Type B pancreatic cell (in vitro differentiated cells): ENCODE data around the gene HECA. TPM values are rescaled to one million over a fixed set of nuclear protein-coding genes. Genes with fewer than 3 reads are reported as not detected.
"Not testable (repeated sequence)": the region's sequence is repeated elsewhere in the genome, so short reads cannot be mapped to it uniquely, and the experiment has no call there.

ENCODE experiments used
- DNase-seq: peaks from one replicate; pipeline ENCODE4 v3.0.0; 2021; ENCODE audit warnings: mixed read lengths; ENCODE audit not compliant: unreplicated experiment; ENCODE audit errors: extremely low spot score
- H3K27ac Mint-ChIP-seq: 2 replicates; pipeline ENCODE4 v1.8.0; 2021; ENCODE audit warnings: mild to moderate bottlenecking, mixed read lengths
- H3K27me3 Mint-ChIP-seq: 2 replicates; pipeline ENCODE4 v1.8.0; 2021; ENCODE audit warnings: mixed read lengths
- H3K36me3 Mint-ChIP-seq: 2 replicates; pipeline ENCODE4 v1.8.0; 2021; ENCODE audit warnings: mixed read lengths
- H3K4me1 Mint-ChIP-seq: one replicate; pipeline ENCODE4 v1.8.0; 2021; ENCODE audit warnings: mixed read lengths; ENCODE audit not compliant: unreplicated experiment
- H3K4me3 Mint-ChIP-seq: 2 replicates; pipeline ENCODE4 v1.8.0; 2021; ENCODE audit warnings: mild to moderate bottlenecking, mixed read lengths
- H3K9me3 Mint-ChIP-seq: 2 replicates; pipeline ENCODE4 v1.8.0; 2021; ENCODE audit warnings: mixed read lengths
- total RNA-seq: library from RNA; stranded (reverse); gene quantifications from 2 replicates; pipeline ENCODE4 v1.2.1, GENCODE V29; 2021; ENCODE audit warnings: low replicate concordance
- TF ChIP-seq, protein P1 (sequence below): fragments of 200-600 bp; sonication (generic); conservative IDR thresholded peaks from 2 replicates; pipeline ENCODE4 v1.5.0; 2021; ENCODE audit warnings: antibody characterized with exemption, mild to moderate bottlenecking

Gene HECA
- total RNA-seq, 1 donor from 2014 or later, result 17.8 TPM

DNA sequence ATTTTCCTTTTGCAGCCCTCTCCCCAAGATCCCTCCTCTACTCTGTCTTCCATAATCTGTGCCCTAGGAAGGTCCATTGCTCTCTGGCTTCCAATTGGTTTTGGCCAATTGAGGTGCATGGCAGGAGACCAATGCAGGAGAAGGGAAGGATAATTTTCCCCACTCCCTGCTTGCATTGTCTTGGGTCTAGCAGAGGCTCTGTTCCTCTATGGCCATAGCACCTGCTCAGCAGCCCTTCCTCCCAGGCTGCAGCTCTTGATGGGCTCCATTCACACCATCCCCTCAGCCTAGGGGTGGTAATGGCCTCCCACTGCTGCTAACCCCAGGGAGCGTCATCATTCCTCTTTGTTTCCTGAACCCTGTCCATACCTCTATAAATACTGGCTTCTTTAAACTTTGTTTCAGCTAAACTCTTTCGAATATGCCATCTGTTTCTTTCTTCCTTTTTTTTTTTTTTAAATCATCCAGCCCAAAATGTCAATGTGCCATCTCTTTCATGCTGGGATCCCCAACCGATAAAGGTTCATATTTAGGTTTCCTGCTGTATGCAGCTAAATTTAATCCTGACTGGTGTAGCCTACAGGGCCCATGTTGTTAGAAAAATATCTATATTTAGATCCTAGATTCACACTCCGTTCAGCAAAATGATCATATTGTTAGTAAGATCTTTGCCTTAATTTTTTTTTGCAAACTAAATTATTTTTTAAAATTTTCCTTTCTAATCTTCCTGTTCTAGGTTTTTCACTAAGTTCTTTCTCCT lies 63.8 kb downstream of the HECA start:
- no peaks in the 10 kb centered on the region for H3K27me3 Mint-ChIP-seq
- DNase-seq, result no peak
- no peaks in the 10 kb centered on the region for H3K36me3 Mint-ChIP-seq
- H3K4me1 Mint-ChIP-seq, result no peaks in the 10 kb centered on the region
- H3K9me3 Mint-ChIP-seq, result no peaks in the 10 kb centered on the region
- TF ChIP-seq, protein P1, sequence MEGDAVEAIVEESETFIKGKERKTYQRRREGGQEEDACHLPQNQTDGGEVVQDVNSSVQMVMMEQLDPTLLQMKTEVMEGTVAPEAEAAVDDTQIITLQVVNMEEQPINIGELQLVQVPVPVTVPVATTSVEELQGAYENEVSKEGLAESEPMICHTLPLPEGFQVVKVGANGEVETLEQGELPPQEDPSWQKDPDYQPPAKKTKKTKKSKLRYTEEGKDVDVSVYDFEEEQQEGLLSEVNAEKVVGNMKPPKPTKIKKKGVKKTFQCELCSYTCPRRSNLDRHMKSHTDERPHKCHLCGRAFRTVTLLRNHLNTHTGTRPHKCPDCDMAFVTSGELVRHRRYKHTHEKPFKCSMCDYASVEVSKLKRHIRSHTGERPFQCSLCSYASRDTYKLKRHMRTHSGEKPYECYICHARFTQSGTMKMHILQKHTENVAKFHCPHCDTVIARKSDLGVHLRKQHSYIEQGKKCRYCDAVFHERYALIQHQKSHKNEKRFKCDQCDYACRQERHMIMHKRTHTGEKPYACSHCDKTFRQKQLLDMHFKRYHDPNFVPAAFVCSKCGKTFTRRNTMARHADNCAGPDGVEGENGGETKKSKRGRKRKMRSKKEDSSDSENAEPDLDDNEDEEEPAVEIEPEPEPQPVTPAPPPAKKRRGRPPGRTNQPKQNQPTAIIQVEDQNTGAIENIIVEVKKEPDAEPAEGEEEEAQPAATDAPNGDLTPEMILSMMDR, result no peak
- H3K4me3 Mint-ChIP-seq, result no peak overlapping the region
- H3K27ac Mint-ChIP-seq, result no peak overlapping the region

DNA sequence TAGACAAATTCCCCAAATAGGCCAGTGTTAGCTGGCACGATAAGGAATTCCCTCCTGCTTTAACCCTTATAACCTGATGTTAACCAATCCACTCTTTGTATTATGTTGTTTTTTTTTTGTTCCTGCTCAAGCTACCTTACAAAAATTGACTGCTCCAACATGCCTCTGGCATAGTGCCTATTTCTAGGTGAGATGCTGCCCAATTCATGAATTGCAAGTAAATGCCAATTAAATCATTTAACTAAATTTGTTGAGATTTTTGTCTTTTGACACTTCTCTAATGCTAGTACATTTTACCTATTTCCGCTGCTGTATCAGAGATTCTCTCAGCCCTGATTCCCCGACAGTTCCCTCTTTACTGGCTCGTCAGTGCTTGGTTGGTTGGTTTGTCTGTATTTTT lies 66.5 kb downstream of the HECA start:
- TF ChIP-seq, protein P1, result no peak
- no peak overlapping the region for H3K4me3 Mint-ChIP-seq
- no peaks in the 10 kb centered on the region for H3K4me1 Mint-ChIP-seq
- no peak overlapping the region for H3K27ac Mint-ChIP-seq
- H3K9me3 Mint-ChIP-seq, result peaks cover 4% of the 10 kb centered on the region
- DNase-seq, result no peak
- no peaks in the 10 kb centered on the region for H3K27me3 Mint-ChIP-seq
- no peaks in the 10 kb centered on the region for H3K36me3 Mint-ChIP-seq

DNA sequence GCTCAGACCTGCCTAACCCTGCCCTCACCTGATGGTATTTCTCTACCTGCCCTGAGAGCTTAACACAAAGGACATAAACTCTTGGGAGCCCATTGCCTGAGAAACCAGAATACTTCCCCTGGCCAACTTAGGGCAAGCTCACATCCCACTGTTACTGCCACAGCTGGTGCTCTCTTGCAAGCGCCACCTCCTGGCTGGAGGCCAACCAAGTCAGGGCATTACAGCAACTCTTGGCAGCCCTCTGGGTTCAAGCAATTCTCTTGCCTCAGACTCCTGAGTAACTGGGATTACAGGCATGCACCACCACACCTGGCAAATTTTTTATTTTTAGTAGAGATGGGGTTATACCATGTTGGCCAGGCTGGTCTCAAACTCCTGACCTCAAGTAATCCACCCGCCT lies 70.1 kb downstream of the HECA start:
- Mint-ChIP-seq H3K9me3 (peaks cover 8% of the 10 kb centered on the region), H3K27me3 (no peaks in the 10 kb centered on the region), H3K36me3 (no peaks in the 10 kb centered on the region), H3K4me3 (no peak overlapping the region), H3K27ac (no peak overlapping the region), H3K4me1 (no peaks in the 10 kb centered on the region)
- no peak for DNase-seq
- TF ChIP-seq, protein P1, result no peak

DNA sequence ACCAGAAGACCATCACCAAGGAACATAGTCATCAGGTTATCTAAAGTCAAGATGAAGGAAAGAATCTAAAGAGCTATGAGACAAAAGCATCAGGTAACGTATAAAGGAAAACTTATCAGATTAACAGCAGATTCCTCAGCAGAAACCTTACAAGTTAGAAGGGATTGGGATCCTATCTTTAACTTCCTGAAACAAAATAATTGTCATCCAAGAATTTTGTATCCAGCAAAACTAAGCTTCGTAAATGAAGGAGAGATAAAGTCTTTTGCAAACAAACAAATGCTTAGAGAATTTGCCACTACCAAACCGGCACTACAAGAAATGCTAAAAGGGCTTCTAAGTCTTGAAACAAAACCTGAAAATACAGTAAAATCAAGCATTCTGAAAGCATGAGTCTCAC lies 71.0 kb downstream of the HECA start:
- no peak for DNase-seq
- Mint-ChIP-seq H3K9me3 (peaks cover 8% of the 10 kb centered on the region), H3K27me3 (no peaks in the 10 kb centered on the region), H3K27ac (no peak overlapping the region), H3K4me1 (no peaks in the 10 kb centered on the region), H3K36me3 (no peaks in the 10 kb centered on the region), H3K4me3 (no peak overlapping the region)
- TF ChIP-seq, protein P1, result no peak

DNA sequence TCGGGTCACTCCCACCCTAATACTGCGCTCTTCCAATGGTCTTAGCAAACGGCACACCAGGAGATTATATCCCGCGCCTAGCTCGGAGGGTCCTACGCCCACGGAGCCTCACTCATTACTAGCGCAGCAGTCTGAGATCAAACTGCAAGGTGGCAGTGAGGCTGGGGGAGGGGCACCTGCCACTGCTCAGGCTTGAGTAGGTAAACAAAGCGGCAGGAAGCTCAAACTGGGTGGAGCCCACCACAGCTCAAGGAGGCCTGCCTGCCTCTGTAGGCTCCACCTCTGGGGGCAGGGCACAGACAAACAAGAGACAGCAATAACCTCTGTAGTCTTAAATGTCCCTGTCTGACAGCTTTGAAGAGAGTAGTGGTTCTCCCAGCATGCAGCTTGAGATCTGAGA lies 75.9 kb downstream of the HECA start:
- not testable (repeated sequence) for H3K36me3 Mint-ChIP-seq, H3K27me3 Mint-ChIP-seq, H3K4me3 Mint-ChIP-seq, H3K9me3 Mint-ChIP-seq, H3K27ac Mint-ChIP-seq, DNase-seq, H3K4me1 Mint-ChIP-seq

DNA sequence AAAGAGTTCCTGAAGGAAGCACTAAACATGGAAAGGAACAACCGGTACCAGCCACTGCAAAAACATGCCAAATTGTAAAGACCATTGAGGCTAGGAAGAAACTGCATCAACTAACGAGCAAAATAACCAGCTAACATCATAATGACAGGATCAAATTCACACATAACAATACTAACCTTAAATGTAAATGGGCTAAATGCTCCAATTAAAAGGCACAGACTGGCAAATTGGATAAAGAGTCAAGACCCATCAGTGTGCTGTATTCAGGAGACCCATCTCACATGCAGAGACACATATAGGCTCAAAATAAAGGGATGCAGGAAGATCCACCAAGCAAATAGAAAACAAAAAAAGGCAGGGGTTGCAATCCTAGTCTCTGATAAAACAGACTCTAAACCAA lies 77.6 kb downstream of the HECA start:
- not testable (repeated sequence) for H3K27ac Mint-ChIP-seq, H3K36me3 Mint-ChIP-seq, H3K4me3 Mint-ChIP-seq, H3K27me3 Mint-ChIP-seq, H3K9me3 Mint-ChIP-seq, DNase-seq, H3K4me1 Mint-ChIP-seq
